ENCODE measurements around the gene NTHL1.

NTHL1 gene

DNA sequence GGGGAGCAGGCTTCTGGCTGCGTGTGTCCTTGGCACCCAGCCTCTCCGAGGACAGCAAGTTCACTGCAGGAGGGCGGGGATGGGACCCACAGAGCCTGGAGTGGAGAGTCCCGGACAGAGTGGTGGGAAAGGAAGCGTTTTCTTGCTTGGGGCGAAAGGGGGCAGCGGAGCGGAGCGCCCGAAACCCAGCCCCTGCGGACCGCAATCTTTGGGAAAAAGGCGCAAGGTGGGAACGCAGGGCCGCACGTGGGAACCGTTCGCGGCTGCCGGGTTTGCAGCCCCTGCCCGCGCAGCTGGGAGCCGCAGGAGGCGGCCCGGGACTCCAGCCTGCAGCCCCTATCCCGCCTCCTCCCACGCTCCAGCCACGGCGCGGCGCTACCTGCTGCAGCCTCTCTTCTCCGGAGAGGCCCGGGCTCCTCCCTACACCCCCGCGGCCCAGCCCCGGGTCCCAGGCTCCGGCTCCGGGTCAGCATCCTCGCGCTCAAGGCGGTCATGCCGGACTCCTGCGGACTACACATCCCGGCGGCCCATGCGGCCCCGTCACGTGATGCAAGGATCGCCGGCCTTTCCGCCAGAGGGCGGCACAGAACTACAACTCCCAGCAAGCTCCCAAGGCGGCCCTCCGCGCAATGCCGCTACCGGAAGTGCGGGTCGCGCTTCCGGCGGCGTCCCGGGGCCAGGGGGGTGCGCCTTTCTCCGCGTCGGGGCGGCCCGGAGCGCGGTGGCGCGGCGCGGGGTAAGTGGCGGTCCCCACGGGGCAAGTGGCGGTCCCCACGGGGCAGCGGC, at the start of gene NTHL1, which contains the start of gene TSC2:
Gene NTHL1 (minus strand): TSS at position 505 of the 786 bp plus-strand sequence. CDS start 11 bp downstream, at position 494.
Gene TSC2 (plus strand): TSS at position 656 of the 786 bp plus-strand sequence. CDS start 631 bp downstream, outside the sequence.
- DNase-seq = peak; percentile 91 to 92

- DNase-seq = no peak
Observed at GRCh38 chr16:2096853-2097595, 49.4 kb upstream of the NTHL1 start.

DNA sequence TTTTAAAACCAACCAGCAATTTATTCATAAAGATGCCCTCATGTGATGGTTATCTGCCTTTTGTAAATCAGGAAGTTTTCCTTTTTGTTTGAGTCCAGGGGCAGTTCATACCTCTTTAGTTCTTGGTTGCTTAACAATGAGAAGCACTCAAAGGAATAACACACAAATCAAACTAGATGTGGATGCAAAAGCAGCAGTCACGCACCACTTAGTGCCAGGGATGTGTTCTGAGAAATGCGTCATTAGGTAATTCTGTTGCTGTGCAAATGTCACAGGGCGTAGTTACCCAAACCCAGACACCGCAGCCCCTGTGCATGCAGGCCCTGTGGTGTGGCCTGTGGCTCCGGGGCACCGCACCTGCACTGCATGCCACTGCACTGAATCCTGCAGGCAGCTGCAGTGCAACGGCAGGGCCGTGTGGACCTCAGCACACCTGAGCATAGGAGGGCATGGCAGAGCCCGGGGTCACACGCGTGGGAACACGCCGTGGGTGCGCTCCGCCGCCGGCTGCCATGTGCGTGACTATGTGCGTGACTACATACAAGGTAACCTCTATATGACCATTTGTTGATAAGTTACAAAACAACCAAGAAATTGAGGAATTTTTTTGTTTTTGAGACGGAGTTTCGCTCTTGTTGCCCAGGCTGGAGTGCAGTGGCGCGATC, 48.4 kb upstream of the NTHL1 start:
- no peak for DNase-seq

DNA sequence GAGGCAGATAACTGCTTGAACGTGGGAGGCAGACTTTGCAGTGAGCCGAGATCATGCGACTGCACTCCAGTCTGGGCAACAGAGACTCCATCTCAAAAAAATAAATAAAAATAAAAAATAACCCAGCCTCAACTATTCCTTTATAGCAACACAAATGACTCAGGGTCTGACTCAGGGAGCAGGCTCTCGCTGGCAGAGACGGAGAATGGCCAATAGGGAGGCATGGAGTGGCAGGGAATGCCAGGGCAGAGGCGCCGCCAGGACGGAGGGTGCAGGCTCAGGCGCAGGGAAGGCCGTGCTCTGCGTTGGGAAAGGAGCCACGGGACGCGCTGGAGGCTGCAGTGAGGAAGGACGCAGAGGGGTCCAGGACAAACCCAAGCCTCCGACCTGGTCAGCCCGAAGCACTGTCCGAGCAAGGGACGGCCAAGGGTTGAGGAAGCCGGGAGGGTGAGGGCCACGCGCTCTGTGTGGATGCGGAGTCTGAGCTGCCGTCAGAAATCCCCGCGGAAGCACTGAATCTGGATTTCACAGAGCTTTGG, 47.8 kb upstream of the NTHL1 start:
- DNase-seq = no peak

DNA sequence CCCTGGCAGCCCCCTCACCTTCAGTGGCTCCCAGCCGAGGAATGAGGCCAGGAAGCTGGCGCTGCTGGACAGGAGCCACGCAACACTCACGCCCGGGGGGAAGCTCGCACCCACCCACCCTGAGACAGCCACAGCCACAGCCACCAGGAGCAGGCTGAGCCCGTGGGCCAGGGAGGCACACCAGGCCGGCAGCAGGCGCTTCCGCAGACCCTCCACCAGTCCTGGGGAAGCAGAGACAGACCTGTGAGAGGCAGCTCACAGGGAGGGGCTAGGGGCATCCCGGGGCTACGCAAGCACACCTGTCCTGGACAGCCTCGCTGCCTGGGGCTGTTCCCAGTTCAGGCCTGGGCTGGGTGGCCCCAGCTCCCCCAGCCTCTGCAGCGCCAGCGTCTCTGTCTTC, 46.2 kb upstream of the NTHL1 start:
- no peak for DNase-seq

GRCh38 chr16:2092866-2093265, 45.2 kb upstream of the NTHL1 start:
- DNase-seq = no peak

- no peak for DNase-seq
Observed at GRCh38 chr16:2092256-2092620, 44.6 kb upstream of the NTHL1 start.

- DNase-seq = no peak
Observed at GRCh38 chr16:2091547-2092255, 44.1 kb upstream of the NTHL1 start.

GRCh38 chr16:2090777-2091546, 43.3 kb upstream of the NTHL1 start:
- peak in 1 of 2 donors; percentile 7 for DNase-seq

GRCh38 chr16:2090481-2090776, 42.8 kb upstream of the NTHL1 start:
- DNase-seq = no peak

DNA sequence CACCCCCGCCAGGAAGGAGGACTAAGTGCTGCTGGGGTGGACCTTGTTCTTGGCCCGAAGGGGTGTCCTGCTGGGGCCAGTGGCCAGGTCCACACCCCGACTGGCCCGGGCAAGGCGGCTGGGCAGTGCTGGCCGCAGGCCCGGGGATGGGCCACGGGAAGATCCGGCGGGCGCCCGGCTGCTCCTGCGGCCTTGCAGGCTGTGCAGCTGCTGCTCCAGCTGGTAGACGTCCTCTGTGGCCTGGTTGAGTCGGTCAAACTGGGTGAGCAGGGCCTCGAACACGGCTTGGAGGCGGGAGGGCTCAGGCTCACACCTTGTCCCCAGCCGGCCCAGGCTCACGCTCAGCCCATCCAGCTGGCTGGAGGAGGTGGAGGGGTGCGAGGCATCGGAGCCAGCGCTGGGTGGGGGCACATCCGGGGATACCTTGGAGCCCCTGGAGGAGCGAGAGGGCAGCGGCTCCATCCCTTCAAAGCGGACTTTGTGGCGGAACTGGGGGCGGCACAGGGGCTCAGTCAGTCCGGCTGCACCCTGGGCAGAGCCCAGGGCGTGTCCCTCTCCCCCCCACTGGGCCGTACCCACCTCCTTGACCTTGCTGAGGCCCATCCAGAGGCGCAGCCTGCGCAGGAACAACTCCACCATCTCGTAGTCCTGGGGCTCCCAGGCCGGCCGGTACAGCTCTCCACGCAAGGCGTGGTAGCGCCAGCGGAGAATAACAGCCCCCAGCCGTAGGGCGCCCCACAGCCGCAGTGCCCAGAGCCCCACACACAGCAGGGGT, 42.3 kb upstream of the NTHL1 start:
- no peak for DNase-seq

GRCh38 chr16:2088759-2089358, 41.2 kb upstream of the NTHL1 start:
- no peak for DNase-seq

- no peak for DNase-seq
Observed at GRCh38 chr16:2087748-2088631, 40.4 kb upstream of the NTHL1 start.

- no peak for DNase-seq
Observed at GRCh38 chr16:2086812-2087747, 39.4 kb upstream of the NTHL1 start.

DNA sequence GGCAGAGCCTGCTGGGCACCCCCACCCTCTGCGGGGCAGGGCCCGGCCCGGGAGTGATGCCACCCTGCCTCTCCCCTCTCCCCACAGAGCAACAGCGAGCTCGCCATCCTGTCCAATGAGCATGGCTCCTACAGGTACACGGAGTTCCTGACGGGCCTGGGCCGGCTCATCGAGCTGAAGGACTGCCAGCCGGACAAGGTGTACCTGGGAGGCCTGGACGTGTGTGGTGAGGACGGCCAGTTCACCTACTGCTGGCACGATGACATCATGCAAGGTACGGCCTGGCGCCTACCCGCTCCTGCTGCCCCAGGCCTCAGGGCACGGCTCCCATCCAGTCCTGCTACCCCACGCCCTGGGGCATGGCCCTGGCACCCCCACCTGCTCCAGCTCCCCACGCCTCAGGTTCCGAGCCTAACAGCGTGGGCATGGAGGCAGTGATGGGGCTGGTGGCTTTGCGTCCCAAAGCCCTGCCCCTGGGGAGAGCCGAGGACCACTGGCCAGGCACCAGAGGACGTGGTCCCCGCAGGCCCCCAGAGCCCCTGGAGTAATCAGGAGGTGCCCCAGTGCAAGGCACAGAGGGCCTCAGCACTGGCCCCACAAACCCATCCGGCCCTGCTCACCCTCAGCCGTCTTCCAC, 38.6 kb upstream of the NTHL1 start:
- no peak for DNase-seq

GRCh38 chr16:2085669-2086068, 38.0 kb upstream of the NTHL1 start:
- DNase-seq = no peak

- DNase-seq = no peak
Observed at GRCh38 chr16:2084895-2085625, 37.4 kb upstream of the NTHL1 start.
